SH-SY5Y (cell line): ENCODE data around the gene SYS1.

Source experiments
- GATA2 ChIP-seq: IDR thresholded peaks from 2 replicates; pipeline ENCODE4 v1.6.1; 2011; ENCODE audit warnings: mild to moderate bottlenecking, low read depth, low read length
- GATA3 ChIP-seq: IDR thresholded peaks from 2 replicates; pipeline ENCODE4 v1.6.1; 2011; ENCODE audit warnings: low read depth, mild to moderate bottlenecking, low read length, moderate library complexity

DNA sequence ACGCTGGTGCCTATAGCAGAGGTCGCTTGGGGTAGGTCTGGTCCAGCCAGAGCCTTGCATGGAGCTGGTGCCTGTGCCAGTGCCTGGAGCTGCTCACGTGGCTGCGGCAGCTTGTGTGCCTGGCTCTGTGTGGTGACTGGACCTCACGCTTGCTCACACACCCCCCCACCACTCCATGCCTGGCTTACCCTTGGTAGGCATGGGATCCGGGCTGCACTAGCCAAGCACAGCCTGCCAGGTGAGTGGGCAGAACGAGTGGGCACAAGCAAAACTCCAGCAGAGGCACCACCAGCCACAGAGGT lies 32.1 kb downstream of the SYS1 start:
- TF ChIP-seq GATA2 (no peak), GATA3 (no peak)
